Thyroid gland (tissue), 4 donors: ENCODE data around the gene RAB23. TPM values are rescaled to one million over a fixed set of nuclear protein-coding genes. Genes with fewer than 3 reads are reported as not detected.

Experiments
- DNase-seq, 2 donors: peaks; one replicate each; pipeline ENCODE4 v3.0.0-alpha.2; 2019
- H3K27ac ChIP-seq, 3 donors: fragments of 200-600 bp; sonication (generic); 1 replicate in 2 of 3; 2 replicates in 1 of 3; pipeline ENCODE4 v1.5.1; 2016 to 2019; ENCODE audit warnings: mild to moderate bottlenecking in 1 of 3, moderate library complexity in 1 of 3
- H3K27me3 ChIP-seq: fragments of 200-600 bp; sonication (generic); one replicate; pipeline ENCODE4 v1.5.1; 2019
- H3K36me3 ChIP-seq, 2 donors: fragments of 200-600 bp; sonication (generic); one replicate each; pipeline ENCODE4 v1.5.1; 2016 to 2019
- H3K4me1 ChIP-seq, 2 donors: fragments of 200-600 bp; sonication (generic); one replicate each; pipeline ENCODE4 v1.5.1; 2017 to 2019
- H3K4me3 ChIP-seq, 3 donors: fragments of 200-600 bp; sonication (generic); replicated peaks in 1 of 3; 1 replicate in 2 of 3; 2 replicates in 1 of 3; pipeline ENCODE4 v1.5.1; 2016; ENCODE audit warnings: mild to moderate bottlenecking in 1 of 3
- H3K9me3 ChIP-seq: fragments of 200-600 bp; sonication (generic); one replicate; pipeline ENCODE4 v1.5.1; 2017
- CTCF ChIP-seq, 6 experiments: fragments of 200-600 bp in 3 of 6; fragments of 450-650 bp in 3 of 6; sonication (generic) in 3 of 6; IDR thresholded peaks; one replicate each; pipeline ENCODE4 v1.5.1; 2016 to 2019; ENCODE audit warnings: antibody characterized with exemption in 6 of 6, mild to moderate bottlenecking in 2 of 6, inconsistent platforms in 1 of 6, moderate library complexity in 1 of 6
- POLR2A ChIP-seq, 2 donors: fragments of 450-650 bp; IDR thresholded peaks; one replicate each; pipeline ENCODE4 v1.6.1; 2017; ENCODE audit warnings: antibody characterized with exemption in 2 of 2, mild to moderate bottlenecking in 2 of 2, moderate library complexity in 1 of 2
- WGBS, 2 donors: methylation state at CpG; one replicate each; pipeline ENCODE4 v1.1.5; 2017; 5-methylcytosine and 5-hydroxymethylcytosine counted together
- intact Hi-C: fragments of 100-400 bp; cut with DNase I; formaldehyde crosslinking; loops from one replicate; pipeline ENCODE4 v1.15.1; 2023
- total RNA-seq, 4 donors: library from RNA; depleted of rRNA; stranded (reverse); fragments of >200 nt; gene quantifications; one replicate each; pipeline ENCODE4 v1.2.3, GENCODE V29; 2016

Gene RAB23
- total RNA-seq, 4 donors from 2014 or later, result 19.6 to 38.9 (median 27.9) TPM

GRCh38 chr6:57162516-57162915 lies 59.6 kb downstream of the RAB23 start:
- Histone ChIP-seq H3K4me1 (no peaks in the 10 kb centered on the region), H3K27me3 (no peaks in the 10 kb centered on the region), H3K36me3 (peaks cover 5 to 7% of the 10 kb centered on the region in 2 donors), H3K9me3 (no peaks in the 10 kb centered on the region), H3K27ac (no peak overlapping the region), H3K4me3 (no peak overlapping the region)
- TF ChIP-seq POLR2A (IDR thresholded peaks at IDR 0.05) (no peak), CTCF (IDR thresholded peaks at IDR 0.05) (no peak)
- intact Hi-C loops, result no loop called here
- no peak for DNase-seq
- WGBS, 2 donors, result 97% methylated on average over 3 of the region's 3 CpGs

DNA sequence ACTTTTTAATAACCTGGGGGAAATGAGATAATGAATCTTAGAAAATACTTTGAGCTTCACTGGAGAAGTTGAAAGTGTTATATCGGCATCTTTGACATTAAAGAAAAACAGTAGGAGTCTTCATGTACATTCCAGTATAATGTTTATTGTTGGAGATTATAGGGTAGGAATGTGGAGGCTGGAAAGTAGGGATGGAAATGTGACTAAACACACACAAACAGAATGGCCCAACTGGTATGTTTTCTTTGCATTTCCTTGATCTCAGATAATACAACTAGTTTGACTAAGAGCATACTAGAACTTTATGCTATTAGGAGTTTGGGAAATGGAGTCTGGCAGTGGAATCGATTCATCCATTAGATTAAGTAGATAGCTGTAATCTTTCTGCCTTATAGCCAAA lies 60.1 kb downstream of the RAB23 start:
- TF ChIP-seq POLR2A (IDR thresholded peaks at IDR 0.05), result no peak
- TF ChIP-seq CTCF (IDR thresholded peaks at IDR 0.05), result no peak
- H3K27ac ChIP-seq, result no peak overlapping the region
- no peak overlapping the region for H3K4me3 ChIP-seq
- H3K27me3 ChIP-seq, result no peaks in the 10 kb centered on the region
- intact Hi-C loops, result no loop called here
- H3K36me3 ChIP-seq, result peaks cover 5 to 7% of the 10 kb centered on the region in 2 donors
- H3K9me3 ChIP-seq, result no peaks in the 10 kb centered on the region
- no peak for DNase-seq
- WGBS, 2 donors, result 92 to 97% methylated on average over 2 of the region's 2 CpGs
- H3K4me1 ChIP-seq, result no peaks in the 10 kb centered on the region

- no peaks in the 10 kb centered on the region for H3K9me3 ChIP-seq
- no peak for DNase-seq
- no peak overlapping the region for H3K4me3 ChIP-seq
- intact Hi-C loops, result no loop called here
- no peak for TF ChIP-seq POLR2A (IDR thresholded peaks at IDR 0.05)
- TF ChIP-seq CTCF (IDR thresholded peaks at IDR 0.05), result no peak
- no peak overlapping the region for H3K27ac ChIP-seq
- peaks cover 5 to 6% of the 10 kb centered on the region in 2 donors for H3K36me3 ChIP-seq
- H3K27me3 ChIP-seq, result no peaks in the 10 kb centered on the region
- H3K4me1 ChIP-seq, result no peaks in the 10 kb centered on the region
- 97 to 98% methylated on average over 2 of the region's 2 CpGs for WGBS, 2 donors
Observed at GRCh38 chr6:57159127-57159526, 63.0 kb downstream of the RAB23 start.

DNA sequence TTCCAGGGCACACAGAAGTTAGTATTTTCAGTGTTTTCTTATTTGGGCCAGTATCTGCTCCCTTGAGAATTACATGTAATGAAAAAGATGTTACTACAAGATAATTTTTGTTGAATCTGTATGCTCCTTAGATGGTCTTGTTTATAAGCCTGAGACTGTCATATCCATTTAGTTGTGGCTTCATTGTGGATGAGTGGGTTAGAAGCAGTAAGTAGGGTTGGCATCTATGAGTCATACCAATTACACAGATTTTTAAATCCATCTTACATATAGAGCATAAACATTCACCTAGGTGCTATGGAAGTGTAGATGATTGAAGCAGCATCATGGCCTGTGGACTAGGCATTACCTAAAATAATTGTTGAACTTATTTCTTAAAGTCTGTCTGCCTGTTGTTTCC lies 63.4 kb downstream of the RAB23 start:
- TF ChIP-seq POLR2A (IDR thresholded peaks at IDR 0.05), result no peak
- TF ChIP-seq CTCF (IDR thresholded peaks at IDR 0.05), result no peak
- H3K27me3 ChIP-seq, result no peaks in the 10 kb centered on the region
- H3K4me1 ChIP-seq, result no peaks in the 10 kb centered on the region
- no peak overlapping the region for H3K27ac ChIP-seq
- intact Hi-C loops, result no loop called here
- no peak for DNase-seq
- peaks cover 10% of the 10 kb centered on the region in 2 donors for H3K36me3 ChIP-seq
- H3K9me3 ChIP-seq, result no peaks in the 10 kb centered on the region
- H3K4me3 ChIP-seq, result no peak overlapping the region

DNA sequence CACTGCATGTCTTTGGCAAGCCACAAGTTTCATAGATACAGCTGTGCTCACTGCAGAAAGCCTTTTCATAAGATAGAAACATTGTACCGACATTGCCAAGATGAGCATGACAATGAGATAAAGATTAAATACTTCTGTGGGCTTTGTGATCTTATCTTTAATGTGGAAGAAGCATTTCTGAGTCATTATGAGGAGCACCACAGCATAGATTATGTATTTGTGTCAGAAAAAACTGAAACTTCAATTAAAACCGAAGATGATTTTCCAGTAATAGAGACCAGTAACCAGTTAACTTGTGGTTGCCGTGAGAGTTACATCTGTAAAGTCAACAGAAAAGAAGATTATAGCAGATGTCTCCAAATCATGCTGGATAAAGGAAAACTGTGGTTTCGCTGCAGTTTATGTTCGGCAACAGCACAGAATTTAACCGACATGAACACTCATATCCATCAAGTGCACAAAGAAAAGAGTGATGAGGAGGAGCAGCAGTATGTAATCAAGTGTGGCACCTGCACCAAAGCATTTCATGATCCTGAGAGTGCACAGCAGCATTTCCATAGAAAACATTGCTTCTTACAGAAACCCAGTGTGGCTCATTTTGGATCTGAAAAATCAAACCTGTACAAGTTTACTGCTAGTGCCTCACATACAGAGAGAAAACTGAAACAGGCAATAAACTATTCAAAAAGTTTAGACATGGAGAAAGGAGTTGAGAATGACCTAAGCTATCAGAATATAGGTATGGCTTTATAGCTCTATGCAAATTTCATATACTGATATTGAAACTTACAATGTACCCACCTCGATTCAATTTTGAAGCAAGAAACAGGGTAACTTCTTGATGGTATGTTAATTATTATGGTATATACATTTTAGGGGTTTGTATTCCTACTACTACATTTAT lies 73.9 kb downstream of the RAB23 start:
- Histone ChIP-seq H3K4me1 (no peaks in the 10 kb centered on the region), H3K36me3 (peaks cover 22 to 33% of the 10 kb centered on the region in 2 donors), H3K4me3 (no peak overlapping the region), H3K27me3 (no peaks in the 10 kb centered on the region), H3K9me3 (no peaks in the 10 kb centered on the region), H3K27ac (no peak overlapping the region)
- TF ChIP-seq POLR2A (IDR thresholded peaks at IDR 0.05) (no peak), CTCF (IDR thresholded peaks at IDR 0.05) (no peak)
- WGBS, 2 donors, result 92 to 93% methylated on average over 7 of the region's 7 CpGs
- DNase-seq, result no peak
- intact Hi-C loops, result no loop called here
